Esophagus squamous epithelium (tissue), 5 donors: ENCODE results near the gene SCARB1. TPM values are rescaled to one million over a fixed set of nuclear protein-coding genes. Genes with fewer than 3 reads are reported as not detected.

ENCODE experiments used
- DNase-seq: peaks from one replicate; lab custom pipeline; 2025; lab: John Stamatoyannopoulos, UW
- H3K27ac ChIP-seq, 4 donors: fragments of 200-600 bp; sonication (generic); one replicate each; pipeline ENCODE4 v1.5.1; 2016 to 2019; ENCODE audit warnings: mild to moderate bottlenecking in 1 of 4
- H3K27me3 ChIP-seq, 4 donors: fragments of 200-600 bp; sonication (generic); 1 replicate in 3 of 4; 2 replicates in 1 of 4; pipeline versions ENCODE4 v1.5.1 to v1.6.0; 2017 to 2021; ENCODE audit warnings: antibody characterized with exemption in 1 of 4
- H3K36me3 ChIP-seq, 3 donors: fragments of 200-600 bp; sonication (generic); one replicate each; pipeline ENCODE4 v1.5.1; 2016 to 2019
- H3K4me1 ChIP-seq, 3 donors: fragments of 200-600 bp; sonication (generic); one replicate each; pipeline ENCODE4 v1.5.1; 2017 to 2019
- H3K4me3 ChIP-seq, 4 donors: fragments of 200-600 bp; sonication (generic); 1 replicate in 3 of 4; 2 replicates in 1 of 4; pipeline ENCODE4 v1.5.1; 2016 to 2019; ENCODE audit warnings: mild to moderate bottlenecking in 2 of 4, moderate library complexity in 1 of 4
- H3K9me3 ChIP-seq, 3 donors: fragments of 200-600 bp; sonication (generic); one replicate each; pipeline ENCODE4 v1.5.1; 2016 to 2019
- POLR2A ChIP-seq, 4 donors: fragments of 450-650 bp; IDR thresholded peaks; one replicate each; pipeline ENCODE4 v1.6.1; 2017; ENCODE audit warnings: antibody characterized with exemption in 4 of 4, mild to moderate bottlenecking in 4 of 4, moderate library complexity in 3 of 4
- WGBS, 2 donors: methylation state at CpG; one replicate each; pipeline ENCODE4 v1.1.5; 2018; 5-methylcytosine and 5-hydroxymethylcytosine counted together
- intact Hi-C: fragments of 100-400 bp; cut with DNase I; formaldehyde crosslinking; loops from one replicate; pipeline ENCODE4 v1.15.0; 2022
- small RNA-seq, 4 donors: library from RNA; depleted of rRNA; stranded (forward); fragments of <200 nt; gene quantifications; one replicate each; pipeline ENCODE3, GENCODE V24; 2016
- total RNA-seq, 4 donors: library from RNA; depleted of rRNA; stranded (reverse); fragments of >200 nt; gene quantifications; one replicate each; pipeline ENCODE4 v1.1.0, GENCODE V29; 2016
- TF ChIP-seq, protein P1 (sequence below), 6 experiments: fragments of 450-650 bp in 4 of 6; fragments of 200-600 bp in 2 of 6; sonication (generic) in 2 of 6; IDR thresholded peaks; one replicate each; pipeline ENCODE4 v1.5.1; 2016 to 2019; ENCODE audit warnings: antibody characterized with exemption in 6 of 6, mild to moderate bottlenecking in 4 of 6, moderate library complexity in 4 of 6
- donor health status: DM: yes; HTN: yes; CAD: no.

The SCARB1 gene
- total RNA-seq, 4 donors from 2014 or later, result 7.1 to 9.5 (median 8.8) TPM

GRCh38 chr12:124731869-124732268, 131.8 kb downstream of the SCARB1 start:
- Histone ChIP-seq H3K27ac (peak overlapping the region in 1 of 4 donors; percentile 11), H3K27me3 (no peaks in the 10 kb centered on the region), H3K9me3 (peaks cover 0 to 6% (median 0%) of the 10 kb centered on the region in 3 donors), H3K4me3 (no peak overlapping the region), H3K4me1 (peaks cover 5 to 28% (median 8%) of the 10 kb centered on the region in 3 donors), H3K36me3 (no peaks in the 10 kb centered on the region)
- no peak for DNase-seq
- TF ChIP-seq, protein P1, sequence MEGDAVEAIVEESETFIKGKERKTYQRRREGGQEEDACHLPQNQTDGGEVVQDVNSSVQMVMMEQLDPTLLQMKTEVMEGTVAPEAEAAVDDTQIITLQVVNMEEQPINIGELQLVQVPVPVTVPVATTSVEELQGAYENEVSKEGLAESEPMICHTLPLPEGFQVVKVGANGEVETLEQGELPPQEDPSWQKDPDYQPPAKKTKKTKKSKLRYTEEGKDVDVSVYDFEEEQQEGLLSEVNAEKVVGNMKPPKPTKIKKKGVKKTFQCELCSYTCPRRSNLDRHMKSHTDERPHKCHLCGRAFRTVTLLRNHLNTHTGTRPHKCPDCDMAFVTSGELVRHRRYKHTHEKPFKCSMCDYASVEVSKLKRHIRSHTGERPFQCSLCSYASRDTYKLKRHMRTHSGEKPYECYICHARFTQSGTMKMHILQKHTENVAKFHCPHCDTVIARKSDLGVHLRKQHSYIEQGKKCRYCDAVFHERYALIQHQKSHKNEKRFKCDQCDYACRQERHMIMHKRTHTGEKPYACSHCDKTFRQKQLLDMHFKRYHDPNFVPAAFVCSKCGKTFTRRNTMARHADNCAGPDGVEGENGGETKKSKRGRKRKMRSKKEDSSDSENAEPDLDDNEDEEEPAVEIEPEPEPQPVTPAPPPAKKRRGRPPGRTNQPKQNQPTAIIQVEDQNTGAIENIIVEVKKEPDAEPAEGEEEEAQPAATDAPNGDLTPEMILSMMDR (IDR thresholded peaks at IDR 0.05), result no peak
- TF ChIP-seq POLR2A (IDR thresholded peaks at IDR 0.05), result no peak
- 65 to 88% methylated on average over 2 of the region's 2 CpGs for WGBS, 2 donors
- intact Hi-C loops, result no loop called here

GRCh38 chr12:124730455-124730932, 133.2 kb downstream of the SCARB1 start:
- no peak for TF ChIP-seq POLR2A (IDR thresholded peaks at IDR 0.05)
- TF ChIP-seq, protein P1 (IDR thresholded peaks at IDR 0.05), result no peak
- Histone ChIP-seq H3K4me1 (peaks cover 0 to 39% (median 8%) of the 10 kb centered on the region in 3 donors), H3K9me3 (peaks cover 0 to 6% (median 0%) of the 10 kb centered on the region in 3 donors), H3K27me3 (peaks cover 0 to 8% (median 0%) of the 10 kb centered on the region in 4 donors), H3K4me3 (no peak overlapping the region), H3K27ac (peak overlapping the region in 3 of 4 donors; percentile 21 to 64 (median 39)), H3K36me3 (no peaks in the 10 kb centered on the region)
- intact Hi-C loops, result no loop called here
- no peak for DNase-seq
- WGBS, 2 donors, result 32 to 48% methylated on average over 3 of the region's 3 CpGs

DNA sequence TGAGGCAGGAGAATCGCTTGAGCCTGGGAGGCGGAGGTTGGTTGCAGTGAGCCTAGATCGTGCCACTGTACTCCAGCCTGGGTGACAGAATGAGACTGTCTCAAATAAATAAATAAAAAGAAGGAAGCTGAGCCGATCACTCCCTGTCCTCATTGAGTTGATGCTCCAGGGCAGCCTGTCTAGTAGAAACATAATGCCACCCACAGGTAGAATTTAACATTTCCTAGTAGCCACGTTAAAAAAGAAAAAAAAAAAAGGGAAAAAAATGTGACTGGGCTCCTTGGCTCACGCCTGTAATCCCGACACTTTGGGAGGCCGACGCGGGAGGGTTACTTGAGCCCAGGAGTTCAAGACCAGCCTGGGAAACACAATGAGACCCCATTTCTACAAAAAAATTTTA, 135.7 kb downstream of the SCARB1 start:
- peaks cover 0 to 39% (median 8%) of the 10 kb centered on the region in 3 donors for H3K4me1 ChIP-seq
- WGBS, 2 donors, result 48% methylated on average over 9 to 10 of the region's 10 CpGs
- intact Hi-C loops, result no loop called here

GRCh38 chr12:124727264-124727800, 136.3 kb downstream of the SCARB1 start:
- Histone ChIP-seq H3K27ac (peak overlapping the region; percentile 21 to 72 (median 54)), H3K4me1 (peaks cover 0 to 34% (median 8%) of the 10 kb centered on the region in 3 donors), H3K36me3 (no peaks in the 10 kb centered on the region), H3K4me3 (no peak overlapping the region), H3K9me3 (peaks cover 0 to 6% (median 0%) of the 10 kb centered on the region in 3 donors), H3K27me3 (peaks cover 0 to 10% (median 0%) of the 10 kb centered on the region in 4 donors)
- intact Hi-C loops, result no loop called here
- TF ChIP-seq, protein P1 (IDR thresholded peaks at IDR 0.05), result no peak
- TF ChIP-seq POLR2A (IDR thresholded peaks at IDR 0.05), result no peak
- WGBS, 2 donors, result 25 to 26% methylated on average over 4 to 5 of the region's 18 CpGs
- DNase-seq, result peak; percentile 30

More for the DNA sequence above, 135.7 kb downstream of the SCARB1 start:
- H3K4me3 ChIP-seq, result no peak overlapping the region
- H3K36me3 ChIP-seq, result no peaks in the 10 kb centered on the region
- H3K9me3 ChIP-seq, result peaks cover 0 to 6% (median 0%) of the 10 kb centered on the region in 3 donors
- TF ChIP-seq POLR2A (IDR thresholded peaks at IDR 0.05), result no peak
- TF ChIP-seq, protein P1 (IDR thresholded peaks at IDR 0.05), result peak in 1 of 6 experiments; percentile 29
- H3K27me3 ChIP-seq, result peaks cover 0 to 10% (median 0%) of the 10 kb centered on the region in 4 donors
- no peak for DNase-seq
- peak overlapping the region; percentile 21 to 72 (median 54) for H3K27ac ChIP-seq

Small RNA genes lying within 50 kb of the gene (small RNA-seq; reads per million reads assigned to genes)
- 0 reads per million in 4 donors for gene RNU6-927P

Other genes starting within 250 kb of the SCARB1 start
- 1,000 to 10,000 TPM; 1,012 to 1,417 (median 1,215) TPM for gene UBC, start 50.8 kb upstream of the SCARB1 start, total RNA-seq
- 10 to 100 TPM in 3 of 4 donors, 1 to 10 TPM in 1; 9.5 to 16.2 (median 14.0) TPM for gene DHX37, start 125.3 kb upstream of the SCARB1 start, total RNA-seq
- gene BRI3BP, start 129.8 kb upstream of the SCARB1 start, total RNA-seq, result 10 to 100 TPM in 3 of 4 donors, 1 to 10 TPM in 1; 9.7 to 23.4 (median 14.9) TPM
- gene AACS, start 201.6 kb upstream of the SCARB1 start, total RNA-seq, result 10 to 100 TPM; 38.0 to 53.3 (median 44.3) TPM